A673 (cell line): ENCODE data around the gene CCDC191. TPM values are rescaled to one million over a fixed set of nuclear protein-coding genes. Genes with fewer than 3 reads are reported as not detected.

Source experiments
- BruUV-seq: library from RNA; stranded (reverse); fragments of 400-500 nt; replicated peaks from 2 replicates; lab custom pipeline; 2021; lab: Mats Ljungman, UMichigan
- CTCF ChIA-PET: fragments of 300-600 bp; sonication (Branson Sonifier 250); formaldehyde crosslinking; loops from one replicate; lab custom pipeline; 2022; ENCODE audit warnings: antibody characterized with exemption; lab: Charles Lee
- POLR2A ChIA-PET: fragments of 300-600 bp; sonication (Branson Sonifier 250); formaldehyde crosslinking; loops from one replicate; lab custom pipeline; 2022; ENCODE audit warnings: antibody characterized with exemption; ENCODE audit not compliant: low non-redundant PET; lab: Charles Lee
- DNase-seq: peaks from one replicate; pipeline ENCODE4 v3.0.0-alpha.2; 2015; ENCODE audit warnings: low spot score
- H3K27ac ChIP-seq: fragments of 200-600 bp; sonication (generic); 2 replicates; pipeline ENCODE4 v1.5.1; 2016; ENCODE audit warnings: mixed run types, low read depth, mild to moderate bottlenecking, mixed read lengths, antibody characterized with exemption, low read length; ENCODE audit not compliant: poor library complexity, severe bottlenecking
- H3K27me3 ChIP-seq: fragments of 200-600 bp; sonication (generic); replicated peaks from 2 replicates; pipeline ENCODE4 v1.6.1; 2017; ENCODE audit warnings: mixed run types, low read depth, mild to moderate bottlenecking, mixed read lengths, antibody characterized with exemption, low read length; ENCODE audit not compliant: insufficient read depth, poor library complexity
- H3K36me3 ChIP-seq: fragments of 200-600 bp; sonication (generic); 2 replicates; pipeline ENCODE4 v1.6.1; 2016; ENCODE audit warnings: mixed run types, mild to moderate bottlenecking, mixed read lengths, antibody characterized with exemption, low read length; ENCODE audit not compliant: insufficient read depth, poor library complexity, severe bottlenecking
- H3K4me1 ChIP-seq: fragments of 200-600 bp; sonication (generic); 2 replicates; pipeline ENCODE4 v1.6.1; 2017; ENCODE audit warnings: mixed run types, mild to moderate bottlenecking, mixed read lengths, antibody characterized with exemption, low read length; ENCODE audit not compliant: insufficient read depth, poor library complexity, severe bottlenecking
- H3K4me3 ChIP-seq: fragments of 200-600 bp; sonication (generic); 2 replicates; pipeline ENCODE4 v1.5.1; 2016; ENCODE audit warnings: low read depth, mixed run types, mild to moderate bottlenecking, mixed read lengths, low read length; ENCODE audit not compliant: poor library complexity, severe bottlenecking
- H3K9me3 ChIP-seq: fragments of 200-600 bp; sonication (generic); 2 replicates; pipeline ENCODE4 v1.6.1; 2016; ENCODE audit warnings: mixed run types, low read depth, mild to moderate bottlenecking, mixed read lengths, antibody characterized with exemption, low read length; ENCODE audit not compliant: poor library complexity, severe bottlenecking
- CTCF ChIP-seq: fragments of 300-800, 200-600 bp; sonication (generic); conservative IDR thresholded peaks from 2 replicates; pipeline ENCODE4 v1.5.1; 2017; ENCODE audit warnings: low read depth, mild to moderate bottlenecking, antibody characterized with exemption, low read length, moderate library complexity, mixed read lengths
- EZH2 ChIP-seq: fragments of 200-600 bp; sonication (generic); IDR thresholded peaks from 2 replicates; pipeline ENCODE4 v1.6.1; 2017; ENCODE audit warnings: borderline replicate concordance, low read depth, mild to moderate bottlenecking, mixed read lengths, antibody characterized with exemption, low read length; ENCODE audit not compliant: poor library complexity, severe bottlenecking
- intact Hi-C: fragments of 100-400 bp; cut with micrococcal nuclease; formaldehyde crosslinking; loops from one replicate; pipeline ENCODE4 v1.10.0; 2022; ENCODE audit not compliant: unreplicated experiment
- total RNA-seq: library from RNA; stranded (reverse); gene quantifications from 2 replicates; pipeline ENCODE4 v1.2.3, GENCODE V29; 2021

CCDC191 gene
- total RNA-seq, 1 experiment from 2014 or later, result 1.1 TPM

DNA sequence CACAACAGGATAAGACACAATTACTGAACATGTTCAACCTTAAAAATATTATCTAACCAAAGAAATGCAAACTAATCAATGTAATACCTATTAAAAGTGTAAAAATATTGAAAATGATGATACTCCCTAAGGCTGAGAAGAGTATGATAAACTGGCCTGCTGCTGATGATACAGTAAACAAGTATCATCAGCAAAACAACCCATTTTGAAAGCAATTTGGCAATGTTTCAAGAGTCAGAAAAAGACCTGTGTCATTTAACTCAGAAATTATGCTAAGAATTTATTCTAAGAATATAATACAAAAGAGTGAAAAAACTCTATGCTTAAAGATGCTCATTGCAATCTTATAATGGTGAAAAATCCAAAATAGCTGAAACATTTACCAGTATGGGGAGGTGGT lies 22.1 kb downstream of the CCDC191 start:
- CTCF ChIA-PET, result no interaction called here
- Histone ChIP-seq H3K4me3 (no peak overlapping the region), H3K27me3 (no peaks in the 10 kb centered on the region), H3K9me3 (no peaks in the 10 kb centered on the region), H3K36me3 (no peaks in the 10 kb centered on the region), H3K4me1 (no peaks in the 10 kb centered on the region), H3K27ac (no peak overlapping the region)
- TF ChIP-seq CTCF, result no peak
- TF ChIP-seq EZH2, result no peak
- no TSS peak for BruUV-seq
- no peak for DNase-seq
- intact Hi-C loops, result no loop called here
- POLR2A ChIA-PET, result no interaction called here

DNA sequence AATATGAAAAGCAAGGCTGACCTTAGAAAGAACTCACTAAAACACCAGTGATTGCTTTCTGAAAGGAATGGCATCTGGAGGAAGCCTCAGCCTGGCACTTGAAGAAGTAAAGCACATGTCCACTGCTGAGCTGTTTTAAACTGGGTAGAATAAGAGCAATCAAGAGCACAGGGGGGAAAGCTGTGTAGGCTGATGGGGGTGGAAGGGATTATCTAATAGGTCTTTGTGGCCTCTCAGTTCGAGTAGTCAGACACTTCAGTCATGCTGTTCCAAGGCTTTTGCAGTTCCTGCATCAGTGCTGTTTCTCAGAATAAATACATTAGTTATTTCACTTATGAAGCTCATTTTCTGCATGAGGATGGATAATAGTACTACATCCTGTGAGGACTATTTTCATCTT lies 22.6 kb downstream of the CCDC191 start:
- POLR2A ChIA-PET, result no interaction called here
- H3K4me3 ChIP-seq, result no peak overlapping the region
- no TSS peak for BruUV-seq
- H3K27me3 ChIP-seq, result no peaks in the 10 kb centered on the region
- intact Hi-C loops, result no loop called here
- no peak overlapping the region for H3K27ac ChIP-seq
- CTCF ChIA-PET, result no interaction called here
- no peaks in the 10 kb centered on the region for H3K36me3 ChIP-seq
- no peak for DNase-seq
- no peak for TF ChIP-seq CTCF
- TF ChIP-seq EZH2, result no peak
- H3K9me3 ChIP-seq, result no peaks in the 10 kb centered on the region
- H3K4me1 ChIP-seq, result no peaks in the 10 kb centered on the region

GRCh38 chr3:114026331-114026730 lies 30.0 kb downstream of the CCDC191 start:
- CTCF ChIA-PET, result no interaction called here
- TF ChIP-seq CTCF, result no peak
- no peak for TF ChIP-seq EZH2
- DNase-seq, result no peak

More at GRCh38 chr3:114026331-114026730, 30.0 kb downstream of the CCDC191 start:
- H3K27me3 ChIP-seq, result no peaks in the 10 kb centered on the region
- no TSS peak for BruUV-seq
- H3K36me3 ChIP-seq, result no peaks in the 10 kb centered on the region
- intact Hi-C loops, result no loop called here
- H3K9me3 ChIP-seq, result no peaks in the 10 kb centered on the region
- POLR2A ChIA-PET, result no interaction called here
- H3K4me3 ChIP-seq, result no peak overlapping the region
- no peak overlapping the region for H3K27ac ChIP-seq
- H3K4me1 ChIP-seq, result no peaks in the 10 kb centered on the region
